ENCODE results near the gene DCLRE1B. TPM values are rescaled to one million over a fixed set of nuclear protein-coding genes. Genes with fewer than 3 reads are reported as not detected.

DCLRE1B gene
- total and polyA plus RNA-seq, 9 of the 15 experiments (the other 6 are each of a cell fraction or from before 2014, with no cell fraction given), result 10.6 to 28.8 (median 17.2) TPM

DNA sequence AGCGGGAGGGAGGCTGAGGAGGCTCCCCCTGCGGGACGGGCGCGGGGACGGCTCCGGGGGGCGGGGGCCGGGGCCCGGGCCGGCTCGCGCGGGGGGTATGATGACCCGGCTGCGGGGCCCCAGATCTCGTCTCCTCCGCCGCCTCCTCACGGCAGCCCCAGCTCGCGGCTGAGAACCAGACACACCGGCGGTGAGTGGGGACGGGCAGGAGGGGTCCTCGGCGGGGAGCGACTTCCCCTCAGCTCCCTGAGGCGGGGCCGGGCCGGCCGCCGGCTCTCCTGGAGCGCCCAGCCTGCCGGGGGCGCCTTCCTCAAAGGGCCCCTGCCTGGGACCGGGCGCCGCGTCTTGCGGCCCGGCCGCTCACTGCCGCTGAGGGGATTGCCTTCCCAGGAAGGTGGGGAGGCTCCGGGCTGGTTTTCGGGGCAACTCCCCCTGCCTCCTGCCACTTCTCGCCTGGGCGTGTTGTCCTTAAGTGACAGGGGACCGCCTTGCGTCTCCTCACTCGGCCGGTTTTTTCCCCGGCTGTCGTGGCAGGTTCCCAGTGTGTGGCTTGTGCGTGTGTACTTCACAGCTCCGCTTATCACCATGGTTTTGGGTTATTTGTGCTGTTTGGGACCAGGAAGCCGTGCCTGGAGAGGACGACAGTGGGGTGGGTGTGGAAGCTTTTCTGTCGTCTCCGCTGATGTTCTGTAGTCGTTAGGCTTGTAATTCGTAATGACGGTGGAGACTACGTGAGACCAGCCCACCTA is 24.8 kb downstream of the DCLRE1B start (continued):
- TF ChIP-seq, protein P1, sequence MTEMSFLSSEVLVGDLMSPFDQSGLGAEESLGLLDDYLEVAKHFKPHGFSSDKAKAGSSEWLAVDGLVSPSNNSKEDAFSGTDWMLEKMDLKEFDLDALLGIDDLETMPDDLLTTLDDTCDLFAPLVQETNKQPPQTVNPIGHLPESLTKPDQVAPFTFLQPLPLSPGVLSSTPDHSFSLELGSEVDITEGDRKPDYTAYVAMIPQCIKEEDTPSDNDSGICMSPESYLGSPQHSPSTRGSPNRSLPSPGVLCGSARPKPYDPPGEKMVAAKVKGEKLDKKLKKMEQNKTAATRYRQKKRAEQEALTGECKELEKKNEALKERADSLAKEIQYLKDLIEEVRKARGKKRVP (CRISPR knock-in tag; IDR thresholded peaks at IDR 0.05), result 0 out of 2 replicates have a peak, but pooled peaks have one; percentile 36
- TF ChIP-seq CSDE1 (IDR thresholded peaks at IDR 0.05) (no peak), HIVEP1 (CRISPR knock-in tag; IDR thresholded peaks at IDR 0.05) (0 out of 2 replicates have a peak, but pooled peaks have one; percentile 48), POLR2AphosphoS5 (IDR thresholded peaks at IDR 0.05; ENCODE audit: control insufficient read depth, insufficient read depth, low read depth, low read length) (no peak), RB1 (IDR thresholded peaks at IDR 0.05; ENCODE audit: low read depth) (peak; percentile 33; the same call in 1 of the 2 replicates), SRSF1 (IDR thresholded peaks at IDR 0.05; ENCODE audit: low read depth, low read length) (no peak), KAT2B (IDR thresholded peaks at IDR 0.05; ENCODE audit: low read depth, low read length) (peak; percentile 96), ZNF707 (CRISPR knock-in tag; conservative IDR thresholded peaks at IDR 0.05) (no peak), STAG1 (CRISPR knock-in tag; IDR thresholded peaks at IDR 0.05; ENCODE audit: borderline replicate concordance) (no peak; the same call in 1 of the 2 replicates), RBM25 (IDR thresholded peaks at IDR 0.05; ENCODE audit: low read depth, low read length, severe bottlenecking) (no peak), ZC3H11A (IDR thresholded peaks at IDR 0.05; ENCODE audit: low read depth, low read length) (no peak), ZBTB8A (IDR thresholded peaks at IDR 0.05; ENCODE audit: partially characterized antibody) (no peak), SIX5 (IDR thresholded peaks at IDR 0.05; ENCODE audit: borderline replicate concordance in 1 of 2, insufficient read depth in 1 of 2, low read depth in 1 of 2, low read length in 2 of 2) (no peak), SMAD4 (CRISPR knock-in tag; conservative IDR thresholded peaks at IDR 0.05) (peak; percentile 51)
- TF ChIP-seq, protein P2, sequence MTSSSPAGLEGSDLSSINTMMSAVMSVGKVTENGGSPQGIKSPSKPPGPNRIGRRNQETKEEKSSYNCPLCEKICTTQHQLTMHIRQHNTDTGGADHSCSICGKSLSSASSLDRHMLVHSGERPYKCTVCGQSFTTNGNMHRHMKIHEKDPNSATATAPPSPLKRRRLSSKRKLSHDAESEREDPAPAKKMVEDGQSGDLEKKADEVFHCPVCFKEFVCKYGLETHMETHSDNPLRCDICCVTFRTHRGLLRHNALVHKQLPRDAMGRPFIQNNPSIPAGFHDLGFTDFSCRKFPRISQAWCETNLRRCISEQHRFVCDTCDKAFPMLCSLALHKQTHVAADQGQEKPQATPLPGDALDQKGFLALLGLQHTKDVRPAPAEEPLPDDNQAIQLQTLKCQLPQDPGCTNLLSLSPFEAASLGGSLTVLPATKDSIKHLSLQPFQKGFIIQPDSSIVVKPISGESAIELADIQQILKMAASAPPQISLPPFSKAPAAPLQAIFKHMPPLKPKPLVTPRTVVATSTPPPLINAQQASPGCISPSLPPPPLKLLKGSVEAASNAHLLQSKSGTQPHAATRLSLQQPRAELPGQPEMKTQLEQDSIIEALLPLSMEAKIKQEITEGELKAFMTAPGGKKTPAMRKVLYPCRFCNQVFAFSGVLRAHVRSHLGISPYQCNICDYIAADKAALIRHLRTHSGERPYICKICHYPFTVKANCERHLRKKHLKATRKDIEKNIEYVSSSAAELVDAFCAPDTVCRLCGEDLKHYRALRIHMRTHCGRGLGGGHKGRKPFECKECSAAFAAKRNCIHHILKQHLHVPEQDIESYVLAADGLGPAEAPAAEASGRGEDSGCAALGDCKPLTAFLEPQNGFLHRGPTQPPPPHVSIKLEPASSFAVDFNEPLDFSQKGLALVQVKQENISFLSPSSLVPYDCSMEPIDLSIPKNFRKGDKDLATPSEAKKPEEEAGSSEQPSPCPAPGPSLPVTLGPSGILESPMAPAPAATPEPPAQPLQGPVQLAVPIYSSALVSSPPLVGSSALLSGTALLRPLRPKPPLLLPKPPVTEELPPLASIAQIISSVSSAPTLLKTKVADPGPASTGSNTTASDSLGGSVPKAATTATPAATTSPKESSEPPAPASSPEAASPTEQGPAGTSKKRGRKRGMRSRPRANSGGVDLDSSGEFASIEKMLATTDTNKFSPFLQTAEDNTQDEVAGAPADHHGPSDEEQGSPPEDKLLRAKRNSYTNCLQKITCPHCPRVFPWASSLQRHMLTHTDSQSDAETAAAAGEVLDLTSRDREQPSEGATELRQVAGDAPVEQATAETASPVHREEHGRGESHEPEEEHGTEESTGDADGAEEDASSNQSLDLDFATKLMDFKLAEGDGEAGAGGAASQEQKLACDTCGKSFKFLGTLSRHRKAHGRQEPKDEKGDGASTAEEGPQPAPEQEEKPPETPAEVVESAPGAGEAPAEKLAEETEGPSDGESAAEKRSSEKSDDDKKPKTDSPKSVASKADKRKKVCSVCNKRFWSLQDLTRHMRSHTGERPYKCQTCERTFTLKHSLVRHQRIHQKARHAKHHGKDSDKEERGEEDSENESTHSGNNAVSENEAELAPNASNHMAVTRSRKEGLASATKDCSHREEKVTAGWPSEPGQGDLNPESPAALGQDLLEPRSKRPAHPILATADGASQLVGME (CRISPR knock-in tag; IDR thresholded peaks at IDR 0.05), result peak; percentile 90
- TF ChIP-seq, protein P3, sequence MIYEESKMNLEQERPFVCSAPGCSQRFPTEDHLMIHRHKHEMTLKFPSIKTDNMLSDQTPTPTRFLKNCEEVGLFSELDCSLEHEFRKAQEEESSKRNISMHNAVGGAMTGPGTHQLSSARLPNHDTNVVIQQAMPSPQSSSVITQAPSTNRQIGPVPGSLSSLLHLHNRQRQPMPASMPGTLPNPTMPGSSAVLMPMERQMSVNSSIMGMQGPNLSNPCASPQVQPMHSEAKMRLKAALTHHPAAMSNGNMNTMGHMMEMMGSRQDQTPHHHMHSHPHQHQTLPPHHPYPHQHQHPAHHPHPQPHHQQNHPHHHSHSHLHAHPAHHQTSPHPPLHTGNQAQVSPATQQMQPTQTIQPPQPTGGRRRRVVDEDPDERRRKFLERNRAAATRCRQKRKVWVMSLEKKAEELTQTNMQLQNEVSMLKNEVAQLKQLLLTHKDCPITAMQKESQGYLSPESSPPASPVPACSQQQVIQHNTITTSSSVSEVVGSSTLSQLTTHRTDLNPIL (CRISPR knock-in tag; IDR thresholded peaks at IDR 0.05), result no peak
- TF ChIP-seq, protein P4, sequence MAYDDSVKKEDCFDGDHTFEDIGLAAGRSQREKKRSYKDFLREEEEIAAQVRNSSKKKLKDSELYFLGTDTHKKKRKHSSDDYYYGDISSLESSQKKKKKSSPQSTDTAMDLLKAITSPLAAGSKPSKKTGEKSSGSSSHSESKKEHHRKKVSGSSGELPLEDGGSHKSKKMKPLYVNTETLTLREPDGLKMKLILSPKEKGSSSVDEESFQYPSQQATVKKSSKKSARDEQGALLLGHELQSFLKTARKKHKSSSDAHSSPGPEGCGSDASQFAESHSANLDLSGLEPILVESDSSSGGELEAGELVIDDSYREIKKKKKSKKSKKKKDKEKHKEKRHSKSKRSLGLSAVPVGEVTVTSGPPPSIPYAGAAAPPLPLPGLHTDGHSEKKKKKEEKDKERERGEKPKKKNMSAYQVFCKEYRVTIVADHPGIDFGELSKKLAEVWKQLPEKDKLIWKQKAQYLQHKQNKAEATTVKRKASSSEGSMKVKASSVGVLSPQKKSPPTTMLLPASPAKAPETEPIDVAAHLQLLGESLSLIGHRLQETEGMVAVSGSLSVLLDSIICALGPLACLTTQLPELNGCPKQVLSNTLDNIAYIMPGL (CRISPR knock-in tag; IDR thresholded peaks at IDR 0.05), result peak; percentile 67; the same call in 1 of the 2 replicates

Data from K562 (cell line).